Large intestine (tissue), 3 donors: ENCODE measurements around the gene MTMR3. TPM values are rescaled to one million over a fixed set of nuclear protein-coding genes. Genes with fewer than 3 reads are reported as not detected.
A peak's percentile ranks its signal among the peaks of the same experiment; 100 is the strongest.

Experiments
- DNase-seq, 2 donors: peaks; one replicate each; pipeline versions ENCODE4 v3.0.0 to v3.0.0-alpha.2; 2013
- H3K27ac ChIP-seq: one replicate; pipeline ENCODE4 v1.5.1; 2013; ENCODE audit warnings: low read length
- H3K27me3 ChIP-seq: 2 replicates; pipeline ENCODE4 v1.6.1; 2013; ENCODE audit warnings: low read length; ENCODE audit not compliant: control insufficient read depth, insufficient read depth
- H3K36me3 ChIP-seq: 2 replicates; pipeline ENCODE4 v1.6.1; 2013; ENCODE audit warnings: low read length; ENCODE audit not compliant: control insufficient read depth, insufficient read depth
- H3K4me1 ChIP-seq: one replicate; pipeline ENCODE4 v1.6.1; 2013; ENCODE audit warnings: low read length; ENCODE audit not compliant: control insufficient read depth, insufficient read depth
- H3K4me3 ChIP-seq: one replicate; pipeline ENCODE4 v1.5.1; 2013; ENCODE audit warnings: low read length
- H3K9me3 ChIP-seq: one replicate; pipeline ENCODE4 v1.6.1; 2013; ENCODE audit warnings: mild to moderate bottlenecking, low read depth, low read length, moderate library complexity; ENCODE audit not compliant: control insufficient read depth
- WGBS: methylation state at CpG from one replicate; pipeline ENCODE4 v1.1.5; 2013; ENCODE audit warnings: low lambda C conversion rate; ENCODE audit not compliant: insufficient coverage; 5-methylcytosine and 5-hydroxymethylcytosine counted together
- polyA plus RNA-seq: library from polyadenylated mRNA; unstranded; fragments of 120-200 nt; gene quantifications from one replicate; pipeline ENCODE4 v1.2.1, GENCODE V29; 2013

Gene MTMR3
- polyA plus RNA-seq, 1 donor: 32.2 TPM

DNA sequence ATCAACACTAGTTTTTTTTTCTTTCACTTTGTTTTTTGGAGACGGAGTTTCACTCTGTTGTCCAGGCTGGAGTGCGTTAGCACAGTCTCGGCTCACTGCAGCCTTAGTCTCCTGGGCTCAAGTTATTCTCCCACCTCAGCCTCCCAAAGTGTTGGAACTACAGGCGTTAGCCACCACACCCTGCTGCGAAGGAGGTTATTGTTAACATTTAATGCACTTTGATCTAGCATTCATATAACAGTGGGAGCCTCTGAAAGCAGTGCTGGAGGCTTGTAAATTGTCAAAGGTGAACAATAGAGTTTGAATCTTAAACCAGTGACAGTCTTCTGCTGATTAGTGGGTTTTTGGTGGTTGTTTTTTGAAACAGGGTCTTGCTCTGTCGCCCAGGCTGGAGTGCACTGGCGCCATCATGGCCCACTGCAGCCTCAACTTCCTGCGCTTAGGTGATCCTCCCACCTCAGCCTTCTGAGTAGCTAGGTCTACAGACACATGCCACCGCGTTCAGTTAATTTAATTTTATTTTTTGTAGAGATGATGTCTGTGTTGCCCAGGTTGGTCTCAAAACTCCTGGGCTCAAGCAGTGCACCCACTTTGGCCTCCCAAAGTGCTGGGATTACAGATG is 100.4 kb downstream of the MTMR3 start:
- no peaks in the 10 kb centered on the region for H3K9me3 ChIP-seq
- H3K27ac ChIP-seq: no peak overlapping the region
- H3K4me3 ChIP-seq: no peak overlapping the region
- no peaks in the 10 kb centered on the region for H3K27me3 ChIP-seq
- 100% methylated on average over 1 of the region's 10 CpGs for WGBS
- peaks cover 24% of the 10 kb centered on the region for H3K36me3 ChIP-seq
- H3K4me1 ChIP-seq: peaks cover 3% of the 10 kb centered on the region
- no peak for DNase-seq

DNA sequence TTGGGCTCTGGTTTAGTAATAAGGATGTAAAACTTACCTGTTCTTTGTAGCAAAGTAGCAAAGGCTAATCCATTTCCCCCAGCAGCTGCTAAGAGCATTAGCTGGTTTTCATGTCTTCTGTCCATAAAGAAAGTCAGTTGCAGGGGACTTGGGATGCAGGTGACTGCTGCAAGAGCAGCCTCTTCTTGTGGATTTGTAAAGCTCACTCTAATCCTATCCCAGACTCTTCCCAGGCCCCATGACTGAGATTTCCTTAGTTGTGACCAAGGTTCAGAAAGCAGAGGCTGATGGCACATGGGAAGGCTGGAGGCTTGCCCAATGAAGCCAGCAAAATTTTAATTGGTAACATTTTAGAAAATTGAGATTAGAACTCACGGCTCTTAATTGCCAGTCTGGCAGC is 102.9 kb downstream of the MTMR3 start:
- Histone ChIP-seq H3K9me3 (no peaks in the 10 kb centered on the region), H3K4me3 (no peak overlapping the region), H3K27me3 (no peaks in the 10 kb centered on the region), H3K27ac (no peak overlapping the region), H3K36me3 (peaks cover 20% of the 10 kb centered on the region), H3K4me1 (no peaks in the 10 kb centered on the region)
- DNase-seq: peak in 1 of 2 donors; percentile 34
- WGBS: no CpG with 5 or more reads among the region's 1 CpG

DNA sequence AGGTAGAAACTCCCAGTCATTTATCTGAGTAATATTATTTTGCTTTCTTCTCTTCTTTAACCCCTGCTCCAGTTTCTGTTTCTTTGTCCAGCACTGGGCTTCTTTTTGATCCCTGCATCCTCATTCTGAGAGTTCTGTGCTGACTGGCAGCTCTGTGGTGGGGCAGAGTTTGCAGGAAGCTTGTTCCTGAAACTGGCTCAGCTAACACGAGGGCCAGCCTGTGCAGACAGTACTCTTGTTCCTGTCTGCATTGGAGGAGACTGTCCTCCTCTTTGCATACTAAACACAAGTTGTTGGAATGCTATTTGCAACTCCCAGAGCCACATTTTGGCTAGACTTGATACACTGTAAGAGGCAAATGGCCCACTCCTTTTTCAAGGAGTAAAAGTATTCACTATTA is 104.2 kb downstream of the MTMR3 start:
- no peaks in the 10 kb centered on the region for H3K9me3 ChIP-seq
- H3K4me3 ChIP-seq: no peak overlapping the region
- DNase-seq: no peak
- H3K36me3 ChIP-seq: peaks cover 28% of the 10 kb centered on the region
- H3K27ac ChIP-seq: no peak overlapping the region
- no peaks in the 10 kb centered on the region for H3K27me3 ChIP-seq
- WGBS: no CpG with 5 or more reads among the region's 1 CpG
- H3K4me1 ChIP-seq: no peaks in the 10 kb centered on the region

DNA sequence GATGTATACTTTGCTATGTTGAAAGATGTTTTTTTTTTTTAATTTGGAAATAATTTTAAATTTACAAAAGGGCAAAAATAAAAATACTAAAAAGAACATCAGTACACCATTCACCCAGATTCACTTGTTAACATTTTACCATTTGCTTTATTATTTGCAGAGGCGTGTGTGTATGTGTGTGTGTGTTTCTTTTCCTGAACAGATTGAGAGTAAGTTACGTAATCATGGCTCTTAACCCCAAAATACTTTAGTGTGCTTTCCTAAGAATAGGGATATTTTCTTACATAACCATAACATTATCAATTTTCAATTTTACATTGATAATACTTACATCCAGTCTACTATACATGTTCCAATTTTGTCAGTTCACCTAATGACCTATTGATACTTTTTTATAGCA is 105.7 kb downstream of the MTMR3 start:
- no peaks in the 10 kb centered on the region for H3K27me3 ChIP-seq
- DNase-seq: no peak
- no CpG with 5 or more reads among the region's 2 CpGs for WGBS
- H3K27ac ChIP-seq: no peak overlapping the region
- H3K9me3 ChIP-seq: no peaks in the 10 kb centered on the region
- H3K36me3 ChIP-seq: peaks cover 28% of the 10 kb centered on the region
- no peaks in the 10 kb centered on the region for H3K4me1 ChIP-seq
- no peak overlapping the region for H3K4me3 ChIP-seq

DNA sequence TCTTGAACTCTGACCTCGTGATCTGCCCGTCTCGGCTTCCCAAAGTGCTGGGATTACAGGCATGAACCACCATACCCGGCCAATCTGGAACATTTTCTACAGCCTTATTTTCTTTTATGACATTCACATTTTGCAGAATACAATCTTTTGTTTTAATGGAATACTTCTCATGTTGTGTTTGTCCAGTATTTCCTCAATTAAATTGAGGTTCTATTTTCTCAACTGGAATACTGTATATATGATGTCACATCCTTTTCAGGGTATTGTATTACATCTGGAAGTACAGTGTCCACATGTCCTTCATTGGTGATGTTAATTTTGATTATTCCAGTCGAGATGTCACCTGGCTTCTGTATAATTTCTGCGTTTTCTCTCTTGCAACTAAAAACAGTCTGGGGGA is 106.5 kb downstream of the MTMR3 start:
- no peak overlapping the region for H3K4me3 ChIP-seq
- no peak for DNase-seq
- 100% methylated on average over 2 of the region's 6 CpGs for WGBS
- H3K36me3 ChIP-seq: peaks cover 27% of the 10 kb centered on the region
- no peaks in the 10 kb centered on the region for H3K9me3 ChIP-seq
- no peaks in the 10 kb centered on the region for H3K27me3 ChIP-seq
- H3K27ac ChIP-seq: no peak overlapping the region
- no peaks in the 10 kb centered on the region for H3K4me1 ChIP-seq

DNA sequence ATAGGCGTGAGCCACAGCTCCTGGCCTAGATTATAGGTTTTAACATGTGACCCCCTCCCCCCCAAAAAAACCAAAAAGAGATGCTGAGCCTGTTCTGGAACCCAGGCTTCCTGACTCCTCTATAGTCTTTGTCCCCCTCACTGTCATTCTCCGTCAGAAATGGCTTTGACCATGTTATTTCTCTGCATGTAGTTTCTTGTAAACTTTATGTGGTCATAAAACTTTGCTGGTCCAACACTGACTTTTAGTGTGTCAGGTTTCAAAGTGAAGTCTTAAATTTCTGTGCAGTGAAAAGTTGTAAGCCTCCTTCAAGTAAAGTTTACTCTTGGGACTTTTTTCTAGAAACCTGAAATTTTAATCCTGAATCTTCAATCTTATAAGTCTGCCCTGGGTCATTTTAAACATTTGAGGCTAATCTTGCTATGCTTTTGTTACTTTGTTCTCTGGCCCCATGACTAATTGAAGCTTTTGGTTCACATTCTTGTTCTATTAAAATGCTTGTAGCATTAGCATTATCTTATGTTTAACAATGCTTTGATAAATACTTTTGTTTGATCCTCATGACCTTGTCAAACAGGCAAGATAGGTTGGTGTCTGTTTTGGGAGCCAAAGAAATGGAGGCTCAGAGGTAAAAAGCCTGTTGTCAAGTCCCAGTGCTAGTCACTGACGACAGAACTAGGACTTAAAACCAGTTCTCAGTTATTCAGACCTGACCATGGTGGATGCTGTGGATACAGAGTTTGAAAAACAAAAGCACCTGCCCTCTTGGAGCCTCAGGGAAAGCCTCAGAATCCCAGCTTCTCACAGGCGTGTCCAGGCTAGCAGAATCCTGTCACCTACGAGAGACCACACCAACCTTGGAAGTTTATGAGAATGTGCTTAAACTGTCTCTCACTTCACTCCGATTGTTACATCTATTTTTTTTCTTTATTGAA is 109.6 kb downstream of the MTMR3 start:
- WGBS: 83% methylated on average over 2 of the region's 6 CpGs
- H3K9me3 ChIP-seq: no peaks in the 10 kb centered on the region
- H3K4me3 ChIP-seq: no peak overlapping the region
- H3K4me1 ChIP-seq: peaks cover 6% of the 10 kb centered on the region
- H3K27me3 ChIP-seq: no peaks in the 10 kb centered on the region
- H3K36me3 ChIP-seq: peaks cover 16% of the 10 kb centered on the region
- DNase-seq: no peak
- H3K27ac ChIP-seq: no peak overlapping the region

DNA sequence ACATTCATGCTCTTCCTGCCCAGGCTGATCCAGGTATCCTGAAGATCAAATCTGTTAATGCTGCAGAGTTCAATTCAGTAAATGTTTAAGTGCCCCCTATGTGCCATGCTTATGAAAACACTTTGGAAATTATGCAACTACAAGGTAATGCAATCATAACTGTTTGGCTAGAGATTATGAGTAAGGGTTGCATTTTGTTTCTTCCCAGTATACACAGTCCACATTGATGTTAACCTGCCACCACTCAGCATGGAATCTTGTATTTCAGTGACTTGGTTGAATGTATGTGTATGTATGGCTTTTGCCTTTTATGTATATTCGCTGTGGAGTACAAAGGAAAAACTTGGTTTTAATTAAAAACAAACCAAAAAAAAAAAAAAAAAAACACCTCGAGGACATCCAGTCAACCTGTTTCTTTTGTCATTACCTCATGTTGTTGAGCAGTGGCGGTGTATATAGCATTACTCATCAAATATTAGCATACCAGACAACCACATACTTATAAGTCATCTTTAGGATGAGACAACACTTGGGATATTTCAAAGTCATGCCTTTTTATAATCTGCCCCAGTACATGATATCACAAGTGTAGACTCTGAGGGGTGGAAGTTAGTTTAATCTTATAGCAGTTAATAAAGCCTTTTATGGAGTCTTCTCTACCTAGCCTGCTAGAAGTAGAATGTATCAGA is 111.2 kb downstream of the MTMR3 start:
- Histone ChIP-seq H3K4me3 (no peak overlapping the region), H3K9me3 (no peaks in the 10 kb centered on the region), H3K27me3 (no peaks in the 10 kb centered on the region), H3K36me3 (peaks cover 13% of the 10 kb centered on the region), H3K27ac (peak overlapping the region; percentile 61), H3K4me1 (peaks cover 6% of the 10 kb centered on the region)
- no peak for DNase-seq
- WGBS: no CpG with 5 or more reads among the region's 3 CpGs

DNA sequence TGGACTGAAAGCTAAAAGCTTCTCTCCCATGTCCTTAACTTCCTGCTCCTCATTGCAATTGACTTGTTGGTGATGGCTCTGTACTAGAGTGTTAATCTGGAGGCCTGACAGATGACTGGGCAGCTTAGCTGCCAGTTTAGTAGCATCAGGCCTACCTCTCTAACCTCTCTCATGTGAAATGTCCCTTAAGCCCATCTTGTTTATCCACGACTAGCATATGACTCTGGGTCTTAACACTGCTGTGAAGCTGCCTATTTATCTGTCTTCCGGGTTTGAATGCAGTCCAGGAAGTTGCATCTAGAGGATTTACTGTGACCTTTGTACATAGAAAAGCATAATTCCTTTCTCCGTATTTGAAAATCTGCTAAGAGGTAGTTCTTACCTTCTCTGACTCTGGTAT is 112.0 kb downstream of the MTMR3 start:
- H3K27me3 ChIP-seq: no peaks in the 10 kb centered on the region
- H3K27ac ChIP-seq: peak overlapping the region; percentile 61
- WGBS: no CpG with 5 or more reads among the region's 3 CpGs
- no peak overlapping the region for H3K4me3 ChIP-seq
- peaks cover 13% of the 10 kb centered on the region for H3K36me3 ChIP-seq
- peak; percentile 53 to 87 for DNase-seq
- peaks cover 6% of the 10 kb centered on the region for H3K4me1 ChIP-seq
- no peaks in the 10 kb centered on the region for H3K9me3 ChIP-seq

DNA sequence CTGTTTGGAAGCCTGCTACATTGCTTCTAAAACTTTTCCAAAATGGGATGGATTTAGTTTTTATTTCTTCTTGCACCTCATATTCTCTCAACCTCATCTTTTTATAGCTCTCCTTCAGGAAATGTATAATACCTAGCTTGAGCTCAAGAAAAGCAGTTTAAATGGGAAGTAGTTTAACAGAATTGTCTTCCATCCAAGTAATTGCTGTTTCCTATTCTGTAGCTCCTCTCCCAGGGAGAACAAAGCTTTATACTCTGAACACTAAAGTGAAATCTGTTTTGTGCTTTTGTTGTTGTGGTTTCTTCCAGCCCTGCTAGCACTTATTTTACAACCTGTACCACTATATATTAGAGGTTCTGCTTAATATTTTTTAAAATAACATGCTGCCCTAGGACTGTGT is 114.1 kb downstream of the MTMR3 start:
- peaks cover 10% of the 10 kb centered on the region for H3K36me3 ChIP-seq
- H3K27ac ChIP-seq: no peak overlapping the region
- no peak overlapping the region for H3K4me3 ChIP-seq
- DNase-seq: no peak
- no peaks in the 10 kb centered on the region for H3K27me3 ChIP-seq
- H3K4me1 ChIP-seq: peaks cover 6% of the 10 kb centered on the region
- no peaks in the 10 kb centered on the region for H3K9me3 ChIP-seq

DNA sequence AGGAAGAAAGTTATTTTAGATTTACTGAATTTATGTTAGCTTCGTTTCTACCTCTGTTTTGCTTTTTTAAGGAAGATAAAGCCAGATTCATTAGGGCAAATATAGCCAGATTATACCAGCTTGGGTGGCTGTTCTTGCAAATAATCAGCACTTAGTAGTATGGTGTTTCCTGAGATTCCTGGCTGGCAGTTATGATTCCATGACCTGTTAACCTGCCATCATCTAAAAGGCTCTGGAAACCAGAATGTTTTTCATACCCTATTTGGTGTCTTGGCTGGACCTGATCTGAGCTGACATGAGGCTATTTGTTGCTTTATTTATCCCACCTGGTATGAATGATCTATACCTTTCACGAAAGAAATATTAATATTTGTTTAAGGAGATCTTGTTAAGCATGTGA is 114.5 kb downstream of the MTMR3 start:
- 100% methylated on average over 1 of the region's 2 CpGs for WGBS

More for the DNA sequence above, 114.5 kb downstream of the MTMR3 start:
- H3K36me3 ChIP-seq: peaks cover 10% of the 10 kb centered on the region
- no peaks in the 10 kb centered on the region for H3K9me3 ChIP-seq
- H3K27ac ChIP-seq: no peak overlapping the region
- peaks cover 6% of the 10 kb centered on the region for H3K4me1 ChIP-seq
- no peak overlapping the region for H3K4me3 ChIP-seq
- H3K27me3 ChIP-seq: no peaks in the 10 kb centered on the region
- no peak for DNase-seq
